ENCODE results near the gene F2RL2. TPM values are rescaled to one million over a fixed set of nuclear protein-coding genes. Genes with fewer than 3 reads are reported as not detected.
"Not testable (repeated sequence)": the region's sequence is repeated elsewhere in the genome, so short reads cannot be mapped to it uniquely, and the experiment has no call there.

Gene F2RL2
- total RNA-seq, 1 donor from 2014 or later = 30.9 TPM

DNA sequence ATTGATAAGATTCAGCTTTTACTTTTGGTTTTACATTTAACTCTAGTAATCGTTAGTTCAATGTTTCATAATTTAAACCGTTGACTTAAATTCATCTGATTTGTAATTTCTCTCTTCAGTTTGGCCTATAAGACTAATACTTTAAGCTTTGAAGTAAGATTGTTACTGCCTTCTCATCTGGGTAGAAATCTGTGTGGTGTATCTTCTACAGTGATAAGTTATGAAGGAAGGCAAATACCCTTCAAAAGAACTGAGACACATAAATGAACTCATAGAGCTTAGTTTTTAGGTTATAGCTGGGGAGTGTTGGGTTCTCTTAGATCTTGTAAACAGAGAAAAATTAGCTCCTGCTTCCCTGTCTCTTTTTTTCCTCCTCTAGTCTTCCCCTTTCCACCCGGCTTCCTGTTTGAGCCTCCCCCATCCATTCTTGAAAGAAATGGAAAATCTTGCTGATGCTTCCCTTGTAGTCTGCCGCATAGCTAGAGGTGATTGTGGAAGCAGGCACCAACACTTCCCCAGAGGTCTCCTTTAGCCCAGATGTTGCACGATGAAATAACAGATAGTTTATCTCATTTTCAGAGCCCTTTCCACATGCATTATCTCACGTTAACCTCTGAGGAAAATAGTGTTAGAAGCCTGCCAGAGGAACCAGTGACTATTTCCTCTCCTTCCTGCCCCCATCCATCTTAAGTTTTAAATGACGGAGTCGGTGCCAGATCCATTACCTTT is 2.0 kb upstream of the F2RL2 start:
- DNase-seq (ENCODE audit: extremely low read depth, low read depth, low spot score) = no peak

GRCh38 chr5:76622076-76622475 is 1.1 kb downstream of the F2RL2 start:
- no peak for DNase-seq (ENCODE audit: extremely low read depth, low read depth, low spot score)

GRCh38 chr5:76620166-76620565 is 3.0 kb downstream of the F2RL2 start:
- DNase-seq (ENCODE audit: extremely low read depth, low read depth, low spot score) = no peak

GRCh38 chr5:76617675-76618074 is 5.5 kb downstream of the F2RL2 start:
- DNase-seq (ENCODE audit: extremely low read depth, low read depth, low spot score) = no peak

DNA sequence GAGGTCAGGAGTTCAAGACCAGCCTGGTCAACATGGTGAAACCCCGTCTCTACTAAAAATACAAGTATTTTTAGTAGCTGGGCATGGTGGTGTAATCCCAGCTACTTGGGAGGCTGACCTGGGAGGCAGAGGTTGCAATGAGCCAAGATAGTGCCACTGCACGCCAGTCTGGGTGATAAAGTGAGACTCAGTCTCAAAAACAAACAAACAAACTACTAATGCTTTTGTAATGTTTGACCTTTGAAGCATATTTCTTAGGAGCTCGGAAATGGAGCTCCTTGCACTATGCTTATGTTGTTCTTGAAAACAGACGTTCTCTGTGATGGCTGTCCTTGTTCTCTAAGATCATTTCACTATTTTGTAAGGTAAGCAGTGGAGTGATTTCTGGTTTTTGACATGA is 6.0 kb downstream of the F2RL2 start:
- DNase-seq (ENCODE audit: extremely low read depth, low read depth, low spot score) = no peak

GRCh38 chr5:76616206-76616605 is 7.0 kb downstream of the F2RL2 start:
- no peak for DNase-seq (ENCODE audit: extremely low read depth, low read depth, low spot score)

DNA sequence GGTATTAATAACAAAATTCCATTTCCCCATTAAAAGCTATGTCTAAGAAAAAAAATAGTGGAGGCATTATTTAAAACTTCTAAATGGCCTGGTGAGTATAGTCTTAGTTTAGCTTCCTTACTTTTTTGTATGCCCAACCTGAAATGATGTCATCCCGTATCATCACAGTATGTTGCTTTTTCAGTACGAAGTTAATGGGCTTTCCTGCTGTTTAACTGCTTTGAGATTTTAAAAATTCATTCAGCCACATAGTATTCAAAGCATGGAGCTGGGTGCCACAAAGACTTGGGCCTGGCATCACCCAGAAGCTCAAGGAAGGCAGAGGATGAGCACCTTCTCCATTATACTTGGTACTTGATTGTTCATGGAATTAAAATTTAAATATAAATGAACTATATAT is 7.4 kb downstream of the F2RL2 start:
- no peak for DNase-seq (ENCODE audit: extremely low read depth, low read depth, low spot score)

- no peak for DNase-seq (ENCODE audit: extremely low read depth, low read depth, low spot score)
These were observed 10.3 kb downstream of the F2RL2 start for GRCh38 chr5:76612942-76613341.

DNA sequence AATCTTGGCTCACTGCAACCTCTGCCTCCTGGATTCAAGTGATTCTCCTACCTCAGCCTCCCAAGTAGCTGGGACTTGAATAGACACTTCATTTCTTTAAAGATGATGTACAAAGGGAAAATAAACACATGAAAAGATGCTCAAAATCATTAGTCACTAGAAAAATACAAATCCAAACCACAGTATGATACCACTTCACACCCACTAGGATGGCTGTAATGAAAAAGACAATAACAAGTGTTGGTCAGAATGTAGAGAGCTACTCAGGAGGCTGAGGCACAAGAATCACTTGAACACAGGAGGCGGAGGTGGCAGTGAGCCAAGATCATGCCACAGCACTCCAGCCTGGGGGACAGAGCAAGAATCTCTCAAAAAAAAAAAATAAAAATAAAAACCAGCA is 13.0 kb downstream of the F2RL2 start:
- no peak for DNase-seq (ENCODE audit: extremely low read depth, low read depth, low spot score)

- DNase-seq (ENCODE audit: extremely low read depth, low read depth, low spot score) = no peak
These were observed 14.4 kb downstream of the F2RL2 start for GRCh38 chr5:76608833-76609232.

GRCh38 chr5:76607353-76607871 is 15.8 kb downstream of the F2RL2 start:
- no peak for DNase-seq (ENCODE audit: extremely low read depth, low read depth, low spot score)

- no peak for DNase-seq (ENCODE audit: extremely low read depth, low read depth, low spot score)
These were observed 16.5 kb downstream of the F2RL2 start for GRCh38 chr5:76606701-76607100.

GRCh38 chr5:76604838-76605237 is 18.4 kb downstream of the F2RL2 start:
- no peak for DNase-seq (ENCODE audit: extremely low read depth, low read depth, low spot score)

- not testable (repeated sequence) for DNase-seq (ENCODE audit: extremely low read depth, low read depth, low spot score)
These were observed 19.2 kb downstream of the F2RL2 start for GRCh38 chr5:76603991-76604390.

GRCh38 chr5:76602094-76602726 is 21.0 kb downstream of the F2RL2 start:
- no peak for DNase-seq (ENCODE audit: extremely low read depth, low read depth, low spot score)

- peak; percentile 70 for DNase-seq (ENCODE audit: extremely low read depth, low read depth, low spot score)
These were observed 21.7 kb downstream of the F2RL2 start for GRCh38 chr5:76601470-76601869.

DNA sequence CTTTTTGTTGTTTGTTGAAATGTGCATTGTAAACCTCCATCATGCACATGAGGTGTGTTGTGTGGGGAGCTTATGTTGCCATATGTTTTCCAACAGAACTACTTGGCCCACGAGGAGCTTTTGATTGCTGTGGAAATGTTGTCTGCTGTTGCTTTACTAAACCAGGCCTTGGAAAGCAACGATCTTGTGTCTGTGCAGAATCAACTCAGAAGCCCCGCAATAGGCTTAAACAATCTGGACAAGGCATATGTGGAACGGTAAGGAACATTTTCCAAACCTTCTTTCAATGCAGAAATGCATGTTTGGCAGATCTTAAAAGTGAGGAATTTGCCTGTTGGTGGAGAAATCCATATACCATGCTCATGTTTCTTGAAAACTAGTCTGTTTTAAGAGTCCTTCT is 22.5 kb downstream of the F2RL2 start:
- no peak for DNase-seq (ENCODE audit: extremely low read depth, low read depth, low spot score)

DNA sequence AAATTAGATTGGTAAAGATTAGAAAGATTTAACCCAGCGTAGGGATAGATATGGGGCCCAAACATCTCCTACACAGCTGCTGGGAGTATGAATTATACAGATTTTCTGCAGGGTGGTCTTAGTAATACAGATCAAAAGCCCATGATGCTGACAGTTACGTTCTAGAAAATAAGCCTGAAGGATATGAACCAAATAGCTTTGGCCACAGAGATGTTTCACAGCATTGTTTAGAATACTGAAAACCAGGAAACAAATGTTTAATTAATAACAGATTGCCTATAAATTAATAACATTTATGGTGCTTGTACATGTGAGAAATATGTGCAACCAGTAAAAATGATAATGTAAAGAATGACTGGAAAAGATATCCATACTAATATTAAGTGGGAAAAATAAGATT is 24.7 kb downstream of the F2RL2 start:
- DNase-seq (ENCODE audit: extremely low read depth, low read depth, low spot score) = no peak

- no peak for DNase-seq (ENCODE audit: extremely low read depth, low read depth, low spot score)
These were observed 27.3 kb downstream of the F2RL2 start for GRCh38 chr5:76595755-76596481.

DNA sequence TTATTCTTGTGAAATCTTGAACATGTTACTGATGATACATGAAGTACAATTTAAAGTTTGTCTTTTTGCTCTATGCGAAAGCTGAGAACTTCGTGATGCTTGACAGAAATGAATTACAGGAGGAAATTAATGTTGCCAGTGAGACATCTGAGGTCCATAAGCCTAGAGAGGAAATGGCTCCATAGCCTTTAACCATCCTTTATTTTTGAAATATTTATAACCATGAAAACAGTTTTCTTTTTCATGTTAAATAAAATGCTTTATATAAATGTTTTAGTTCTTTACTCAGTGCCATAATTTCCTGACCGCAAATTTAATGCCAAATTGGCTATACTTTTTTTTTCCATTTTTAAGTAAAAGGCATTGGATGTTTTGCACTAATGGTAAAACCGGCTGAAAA is 29.1 kb downstream of the F2RL2 start:
- DNase-seq (ENCODE audit: extremely low read depth, low read depth, low spot score) = no peak

GRCh38 chr5:76592692-76593091 is 30.5 kb downstream of the F2RL2 start:
- no peak for DNase-seq (ENCODE audit: extremely low read depth, low read depth, low spot score)

- no peak for DNase-seq (ENCODE audit: extremely low read depth, low read depth, low spot score)
These were observed 31.8 kb downstream of the F2RL2 start for GRCh38 chr5:76591366-76591765.

Measured in glomerular endothelial cell (primary cell).